NCI-H146 treated with DMSO at 0.1 percent for 48 hours (cell line): ENCODE measurements around the gene SLC25A13.
A peak's percentile ranks its signal among the peaks of the same experiment; 100 is the strongest.
"Not testable (repeated sequence)": the region's sequence is repeated elsewhere in the genome, so short reads cannot be mapped to it uniquely, and the experiment has no call there.

ENCODE experiments used
- DNase-seq: peaks from one replicate; lab custom pipeline; 2025; ENCODE audit not compliant: unreplicated experiment; lab: John Stamatoyannopoulos, UW

The SLC25A13 gene

GRCh38 chr7:96174812-96175211 lies 147.1 kb downstream of the SLC25A13 start:
- peak; percentile 79 for DNase-seq

GRCh38 chr7:96173781-96174180 lies 148.1 kb downstream of the SLC25A13 start:
- DNase-seq, result no peak

- no peak for DNase-seq
These were observed 152.5 kb downstream of the SLC25A13 start for GRCh38 chr7:96169439-96169838.

- DNase-seq, result no peak
These were observed 154.5 kb downstream of the SLC25A13 start for GRCh38 chr7:96167424-96167823.

- no peak for DNase-seq
These were observed 160.0 kb downstream of the SLC25A13 start for GRCh38 chr7:96161897-96162296.

GRCh38 chr7:96157856-96158255 lies 164.0 kb downstream of the SLC25A13 start:
- no peak for DNase-seq

GRCh38 chr7:96154506-96154905 lies 167.4 kb downstream of the SLC25A13 start:
- not testable (repeated sequence) for DNase-seq

- peak; percentile 6 for DNase-seq
These were observed 169.2 kb downstream of the SLC25A13 start for GRCh38 chr7:96152706-96153105.

GRCh38 chr7:96151889-96152288 lies 170.0 kb downstream of the SLC25A13 start:
- DNase-seq, result no peak

GRCh38 chr7:96144260-96144526 lies 177.7 kb downstream of the SLC25A13 start:
- no peak for DNase-seq

GRCh38 chr7:96143495-96144259 lies 178.2 kb downstream of the SLC25A13 start:
- DNase-seq, result peak; percentile 72

GRCh38 chr7:96136600-96137239 lies 185.2 kb downstream of the SLC25A13 start:
- DNase-seq, result peak; percentile 80

- peak; percentile 37 for DNase-seq
These were observed 186.7 kb downstream of the SLC25A13 start for GRCh38 chr7:96135241-96135640.

GRCh38 chr7:96131525-96131924 lies 190.4 kb downstream of the SLC25A13 start:
- DNase-seq, result peak; percentile 17

GRCh38 chr7:96127746-96128145 lies 194.2 kb downstream of the SLC25A13 start:
- no peak for DNase-seq

GRCh38 chr7:96126382-96126781 lies 195.5 kb downstream of the SLC25A13 start:
- no peak for DNase-seq

GRCh38 chr7:96122746-96123145 lies 199.2 kb downstream of the SLC25A13 start:
- no peak for DNase-seq

GRCh38 chr7:96121752-96122151 lies 200.1 kb downstream of the SLC25A13 start:
- DNase-seq, result peak; percentile 56

- peak; percentile 46 for DNase-seq
These were observed 201.3 kb downstream of the SLC25A13 start for GRCh38 chr7:96120445-96121225.

- DNase-seq, result no peak
These were observed 203.4 kb downstream of the SLC25A13 start for GRCh38 chr7:96118449-96119001.

GRCh38 chr7:96116173-96116572 lies 205.7 kb downstream of the SLC25A13 start:
- no peak for DNase-seq

- DNase-seq, result no peak
These were observed 207.7 kb downstream of the SLC25A13 start for GRCh38 chr7:96114190-96114589.
